Body of pancreas (tissue), 4 donors: ENCODE measurements around the gene TIMM10. TPM values are rescaled to one million over a fixed set of nuclear protein-coding genes. Genes with fewer than 3 reads are reported as not detected.

Source experiments
- ATAC-seq: fragments of 150-250 bp; one replicate; pipeline ENCODE4 v1.9.1; 2016
- DNase-seq, 4 donors: peaks; one replicate each; pipeline ENCODE4 v3.0.0-alpha.2; 2019
- H3K27ac ChIP-seq, 4 donors: fragments of 200-600 bp; sonication (generic); 1 replicate in 3 of 4; 2 replicates in 1 of 4; pipeline versions ENCODE4 v1.5.1 to v1.6.1; 2016 to 2019; ENCODE audit warnings: mild to moderate bottlenecking in 1 of 4, mixed read lengths in 1 of 4, moderate library complexity in 1 of 4
- H3K27me3 ChIP-seq, 2 donors: fragments of 200-600 bp; sonication (generic); one replicate each; pipeline ENCODE4 v1.6.0; 2016; ENCODE audit warnings: mild to moderate bottlenecking in 1 of 2
- H3K36me3 ChIP-seq, 2 donors: fragments of 200-600 bp; sonication (generic); replicated peaks in 1 of 2; 2 replicates each; pipeline ENCODE4 v1.5.1; 2016; ENCODE audit warnings: low read depth in 2 of 2; ENCODE audit not compliant: insufficient read depth in 1 of 2
- H3K4me1 ChIP-seq: fragments of 200-600 bp; sonication (generic); one replicate; pipeline ENCODE4 v1.6.0; 2016
- H3K4me3 ChIP-seq, 2 donors: fragments of 200-600 bp; sonication (generic); 1 replicate in 1 of 2; 2 replicates in 1 of 2; pipeline ENCODE4 v1.5.1; 2016 to 2019
- H3K9me3 ChIP-seq, 3 donors: fragments of 200-600 bp; sonication (generic); 1 replicate in 2 of 3; 2 replicates in 1 of 3; pipeline ENCODE4 v1.5.1; 2016
- POLR2A ChIP-seq, 3 donors: fragments of 450-650 bp; IDR thresholded peaks; one replicate each; pipeline ENCODE4 v1.6.1; 2016; ENCODE audit warnings: antibody characterized with exemption in 3 of 3, mild to moderate bottlenecking in 2 of 3
- WGBS, 2 donors: methylation state at CpG; one replicate each; pipeline ENCODE4 v1.1.5; 2017; 5-methylcytosine and 5-hydroxymethylcytosine counted together
- intact Hi-C: fragments of 100-400 bp; cut with DNase I; formaldehyde crosslinking; loops from one replicate; pipeline ENCODE4 v1.15.1; 2023
- total RNA-seq, 2 donors: library from RNA; depleted of rRNA; stranded (reverse); fragments of >200 nt; gene quantifications; one replicate each; pipeline ENCODE4 v1.1.0, GENCODE V29; 2016
- TF ChIP-seq, protein P1 (sequence below), 7 experiments: fragments of 450-650 bp in 4 of 7; fragments of 200-600 bp in 3 of 7; sonication (generic) in 3 of 7; IDR thresholded peaks; one replicate each; pipeline ENCODE4 v1.5.1; 2016 to 2019; ENCODE audit warnings: antibody characterized with exemption in 7 of 7

The TIMM10 gene
- total RNA-seq, 2 donors from 2014 or later = 5.6 to 24.4 TPM

DNA sequence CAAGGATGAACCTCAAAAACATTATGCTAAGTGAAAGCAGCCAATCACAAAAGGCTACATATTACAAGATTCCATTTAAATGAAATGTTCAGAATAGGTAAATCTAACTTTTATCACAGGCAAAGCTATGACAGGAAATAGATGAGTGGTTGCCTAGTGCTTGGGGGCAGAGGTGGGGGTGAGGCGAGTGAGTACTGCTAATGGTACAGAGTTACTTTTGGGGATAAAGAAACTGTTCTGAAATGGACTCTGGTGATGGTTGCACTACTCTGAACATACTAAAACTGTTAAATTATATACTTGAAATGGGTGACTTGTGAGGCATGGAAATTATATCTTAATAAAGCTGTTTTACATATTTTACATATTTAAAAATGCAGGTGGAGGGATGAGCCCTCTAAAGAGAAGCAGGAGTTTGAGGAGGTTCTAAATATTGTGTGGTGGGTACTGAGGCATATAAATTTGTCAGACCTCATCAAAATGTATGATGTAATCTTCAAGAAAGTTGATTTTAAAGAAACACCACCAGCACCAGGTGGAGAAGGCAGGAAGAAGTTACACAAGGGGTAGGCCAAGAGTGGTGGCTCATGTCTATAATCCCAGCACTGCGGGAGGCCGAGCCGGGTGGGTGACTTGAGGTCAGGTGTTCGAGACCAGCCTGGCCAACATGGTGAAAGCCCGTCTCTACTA is 18.7 kb downstream of the TIMM10 start:
- 37 to 44% methylated on average over 6 of the region's 6 CpGs for WGBS, 2 donors
- Histone ChIP-seq H3K27ac (peak overlapping the region in 3 of 4 donors; percentile 31 to 95 (median 78)), H3K4me3 (no peak overlapping the region), H3K4me1 (peaks cover 53% of the 10 kb centered on the region), H3K9me3 (no peaks in the 10 kb centered on the region), H3K36me3 (no peaks in the 10 kb centered on the region), H3K27me3 (no peaks in the 10 kb centered on the region)
- intact Hi-C loops = no loop called here
- ATAC-seq (no peak), DNase-seq (no peak)
- TF ChIP-seq, protein P1, sequence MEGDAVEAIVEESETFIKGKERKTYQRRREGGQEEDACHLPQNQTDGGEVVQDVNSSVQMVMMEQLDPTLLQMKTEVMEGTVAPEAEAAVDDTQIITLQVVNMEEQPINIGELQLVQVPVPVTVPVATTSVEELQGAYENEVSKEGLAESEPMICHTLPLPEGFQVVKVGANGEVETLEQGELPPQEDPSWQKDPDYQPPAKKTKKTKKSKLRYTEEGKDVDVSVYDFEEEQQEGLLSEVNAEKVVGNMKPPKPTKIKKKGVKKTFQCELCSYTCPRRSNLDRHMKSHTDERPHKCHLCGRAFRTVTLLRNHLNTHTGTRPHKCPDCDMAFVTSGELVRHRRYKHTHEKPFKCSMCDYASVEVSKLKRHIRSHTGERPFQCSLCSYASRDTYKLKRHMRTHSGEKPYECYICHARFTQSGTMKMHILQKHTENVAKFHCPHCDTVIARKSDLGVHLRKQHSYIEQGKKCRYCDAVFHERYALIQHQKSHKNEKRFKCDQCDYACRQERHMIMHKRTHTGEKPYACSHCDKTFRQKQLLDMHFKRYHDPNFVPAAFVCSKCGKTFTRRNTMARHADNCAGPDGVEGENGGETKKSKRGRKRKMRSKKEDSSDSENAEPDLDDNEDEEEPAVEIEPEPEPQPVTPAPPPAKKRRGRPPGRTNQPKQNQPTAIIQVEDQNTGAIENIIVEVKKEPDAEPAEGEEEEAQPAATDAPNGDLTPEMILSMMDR (IDR thresholded peaks at IDR 0.05) = no peak
- TF ChIP-seq POLR2A (IDR thresholded peaks at IDR 0.05) = no peak

DNA sequence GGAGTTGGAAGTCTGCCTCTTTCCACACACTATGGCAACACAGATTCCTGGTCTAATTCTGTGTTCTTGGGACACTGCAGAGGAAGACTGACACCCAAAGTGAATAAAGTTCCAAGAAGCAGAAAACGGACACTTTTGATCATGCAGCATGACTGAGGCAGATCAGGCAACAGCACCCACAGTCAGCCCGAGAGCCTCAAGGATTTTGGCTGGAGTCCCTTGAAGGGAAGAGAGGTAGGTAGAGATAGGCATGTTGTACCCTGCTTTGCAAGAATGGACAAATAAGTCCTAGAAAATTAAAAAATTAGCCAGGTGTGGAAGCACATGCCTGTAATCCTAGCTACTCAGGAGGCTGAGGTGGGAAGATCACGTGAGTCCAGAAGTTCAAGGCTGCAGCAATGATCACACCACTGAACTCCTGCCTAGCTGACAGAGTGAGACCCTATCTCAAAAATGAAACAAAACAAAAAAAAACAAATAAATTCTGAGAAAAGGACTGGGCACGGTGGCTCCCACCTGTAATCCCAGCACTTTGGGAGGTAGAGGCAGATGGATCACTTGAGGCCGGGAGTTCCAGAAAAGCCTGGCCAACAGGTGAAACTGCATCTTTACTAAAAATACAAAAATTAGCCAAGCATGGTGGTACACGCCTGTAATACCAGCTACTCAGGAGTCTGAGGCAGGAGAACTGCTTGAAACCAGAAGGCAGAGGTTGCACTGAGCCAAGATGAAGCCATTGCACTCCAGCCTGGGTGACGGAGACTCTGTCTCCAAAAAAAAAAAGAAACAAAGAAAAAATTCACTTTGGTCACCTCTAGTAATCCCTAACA is 22.0 kb downstream of the TIMM10 start:
- no peaks in the 10 kb centered on the region for H3K9me3 ChIP-seq
- WGBS, 2 donors = 43 to 58% methylated on average over 7 of the region's 7 CpGs
- DNase-seq (no peak), ATAC-seq (peak; percentile 16)
- H3K27ac ChIP-seq = peak overlapping the region in 3 of 4 donors; percentile 0 to 69 (median 46)
- no peak overlapping the region for H3K4me3 ChIP-seq
- H3K27me3 ChIP-seq = no peaks in the 10 kb centered on the region
- TF ChIP-seq, protein P1 (IDR thresholded peaks at IDR 0.05) = no peak
- no peak for TF ChIP-seq POLR2A (IDR thresholded peaks at IDR 0.05)
- no peaks in the 10 kb centered on the region for H3K36me3 ChIP-seq
- peaks cover 80% of the 10 kb centered on the region for H3K4me1 ChIP-seq
- intact Hi-C loops = no loop called here

DNA sequence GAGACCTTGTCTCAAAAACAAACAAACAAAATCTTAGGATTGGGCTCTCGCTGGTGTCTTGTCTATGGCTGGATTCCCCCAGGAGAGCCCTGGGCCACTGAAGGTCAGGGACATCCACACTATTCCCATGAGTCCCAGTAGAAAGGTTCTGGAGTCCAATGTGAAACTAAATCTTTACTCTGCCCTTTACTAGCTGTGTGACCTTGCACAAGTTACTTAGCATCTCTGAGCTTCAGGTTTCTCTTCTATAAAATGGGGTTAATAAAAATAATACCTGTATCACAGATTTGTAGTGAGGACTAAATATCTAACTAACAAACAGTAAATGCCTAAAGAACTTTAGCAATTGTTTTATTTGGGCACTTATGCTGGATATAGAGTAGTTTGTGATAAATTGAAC is 24.0 kb downstream of the TIMM10 start:
- Histone ChIP-seq H3K27ac (peak overlapping the region in 1 of 4 donors; percentile 32), H3K9me3 (no peaks in the 10 kb centered on the region), H3K27me3 (no peaks in the 10 kb centered on the region), H3K4me1 (peaks cover 86% of the 10 kb centered on the region), H3K36me3 (no peaks in the 10 kb centered on the region), H3K4me3 (no peak overlapping the region)
- no peak for DNase-seq
- no peak for ATAC-seq
- 50 to 67% methylated on average over 1 of the region's 1 CpG for WGBS, 2 donors
- TF ChIP-seq POLR2A (IDR thresholded peaks at IDR 0.05) = no peak
- TF ChIP-seq, protein P1 (IDR thresholded peaks at IDR 0.05) = no peak
- intact Hi-C loops = no loop called here

DNA sequence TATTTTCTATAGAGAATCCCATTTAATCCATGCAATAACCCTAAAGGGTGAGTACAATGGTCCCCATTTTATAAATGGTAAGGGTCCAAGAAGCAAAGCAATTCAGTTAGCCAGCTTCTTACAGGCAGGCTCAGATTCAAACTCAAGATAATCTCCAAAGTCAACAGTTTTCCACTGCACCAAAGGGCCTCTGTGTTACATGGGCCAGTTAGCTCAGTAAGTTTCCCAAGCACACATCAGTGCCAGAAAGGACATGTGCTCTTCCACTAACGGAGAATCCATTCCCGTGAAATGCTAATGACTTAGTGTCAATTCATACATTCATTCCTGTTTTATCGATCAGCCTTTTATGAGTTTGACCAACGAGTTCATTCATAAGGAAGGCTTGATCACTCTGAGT is 26.0 kb downstream of the TIMM10 start:
- no peak for DNase-seq
- intact Hi-C loops = no loop called here
- Histone ChIP-seq H3K4me1 (peaks cover 93% of the 10 kb centered on the region), H3K9me3 (no peaks in the 10 kb centered on the region), H3K27me3 (no peaks in the 10 kb centered on the region), H3K4me3 (no peak overlapping the region), H3K36me3 (no peaks in the 10 kb centered on the region), H3K27ac (peak overlapping the region in 3 of 4 donors; percentile 39 to 93 (median 90))
- no peak for ATAC-seq
- 44 to 52% methylated on average over 4 of the region's 4 CpGs for WGBS, 2 donors
- TF ChIP-seq, protein P1 (IDR thresholded peaks at IDR 0.05) = no peak
- TF ChIP-seq POLR2A (IDR thresholded peaks at IDR 0.05) = no peak
